Glomerular visceral epithelial cell (primary cell): ENCODE data around the gene CCDC117.
"Not testable (repeated sequence)": the region's sequence is repeated elsewhere in the genome, so short reads cannot be mapped to it uniquely, and the experiment has no call there.

Experiments used
- DNase-seq: peaks from one replicate; pipeline ENCODE4 v3.0.0-alpha.2; 2016; ENCODE audit errors: extremely low spot score

The CCDC117 gene, protein sequence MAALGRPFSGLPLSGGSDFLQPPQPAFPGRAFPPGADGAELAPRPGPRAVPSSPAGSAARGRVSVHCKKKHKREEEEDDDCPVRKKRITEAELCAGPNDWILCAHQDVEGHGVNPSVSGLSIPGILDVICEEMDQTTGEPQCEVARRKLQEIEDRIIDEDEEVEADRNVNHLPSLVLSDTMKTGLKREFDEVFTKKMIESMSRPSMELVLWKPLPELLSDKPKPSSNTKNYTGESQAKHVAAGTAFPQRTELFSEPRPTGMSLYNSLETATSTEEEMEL

DNA sequence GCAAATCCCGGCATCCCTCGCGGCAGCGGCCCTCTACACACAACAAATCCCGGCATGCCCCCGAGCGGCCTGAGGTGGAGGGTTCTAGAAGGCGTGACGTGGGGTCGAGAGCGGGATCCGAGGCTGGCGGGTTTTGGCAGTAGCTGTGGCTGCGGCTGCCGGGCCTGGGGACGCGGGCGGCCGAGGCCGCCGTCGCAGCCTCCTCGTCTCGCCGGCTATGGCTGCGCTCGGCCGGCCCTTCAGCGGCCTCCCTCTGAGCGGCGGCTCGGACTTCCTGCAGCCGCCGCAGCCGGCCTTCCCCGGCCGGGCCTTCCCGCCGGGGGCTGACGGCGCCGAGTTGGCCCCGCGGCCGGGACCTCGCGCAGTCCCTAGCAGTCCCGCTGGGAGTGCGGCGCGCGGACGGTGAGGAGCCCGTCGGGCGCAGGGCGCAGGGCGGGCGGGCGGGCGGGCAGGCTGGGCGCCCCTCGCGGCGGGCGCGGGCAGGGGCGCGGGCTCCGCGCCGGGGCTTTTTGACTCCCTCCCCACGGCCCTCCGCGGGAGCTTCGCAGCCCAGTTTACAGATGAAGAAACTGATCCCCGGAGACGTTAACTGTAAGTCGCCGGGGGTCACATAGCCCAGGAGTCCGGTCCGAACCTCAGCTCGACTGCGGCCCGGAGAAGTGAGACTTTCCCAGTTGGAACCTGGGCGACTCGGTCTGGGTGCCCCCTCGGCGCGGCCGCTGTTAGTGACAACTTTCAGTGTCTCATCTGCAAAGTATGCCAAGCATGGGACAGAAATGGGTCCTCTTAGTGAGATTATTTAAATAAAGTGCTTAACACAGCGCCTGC, at the start of gene CCDC117:
Gene CCDC117, plus strand, starts transcription at position 63 of the 828 bp plus-strand sequence. Its CDS starts 155 bp downstream, at position 218.
- DNase-seq, result peak; percentile 92

DNA sequence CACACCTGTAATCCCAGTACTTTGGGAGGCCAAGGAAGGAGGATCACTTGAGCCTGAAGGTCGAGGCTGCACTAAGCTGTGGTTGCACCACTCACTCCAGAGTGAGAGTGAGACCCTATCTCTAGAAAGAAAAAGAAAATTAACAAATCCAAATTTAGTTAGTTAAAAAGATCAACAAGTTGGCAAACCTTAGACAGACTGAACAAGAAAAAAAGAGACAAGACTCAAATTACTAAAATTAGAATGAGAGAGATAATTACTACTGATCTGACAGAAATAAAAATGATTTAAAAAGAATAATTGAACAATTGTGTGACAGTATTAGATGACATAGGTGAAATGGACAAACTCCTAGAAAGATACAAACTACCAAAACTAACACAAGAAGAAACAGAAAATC, 44.5 kb upstream of the CCDC117 start:
- DNase-seq, result no peak

DNA sequence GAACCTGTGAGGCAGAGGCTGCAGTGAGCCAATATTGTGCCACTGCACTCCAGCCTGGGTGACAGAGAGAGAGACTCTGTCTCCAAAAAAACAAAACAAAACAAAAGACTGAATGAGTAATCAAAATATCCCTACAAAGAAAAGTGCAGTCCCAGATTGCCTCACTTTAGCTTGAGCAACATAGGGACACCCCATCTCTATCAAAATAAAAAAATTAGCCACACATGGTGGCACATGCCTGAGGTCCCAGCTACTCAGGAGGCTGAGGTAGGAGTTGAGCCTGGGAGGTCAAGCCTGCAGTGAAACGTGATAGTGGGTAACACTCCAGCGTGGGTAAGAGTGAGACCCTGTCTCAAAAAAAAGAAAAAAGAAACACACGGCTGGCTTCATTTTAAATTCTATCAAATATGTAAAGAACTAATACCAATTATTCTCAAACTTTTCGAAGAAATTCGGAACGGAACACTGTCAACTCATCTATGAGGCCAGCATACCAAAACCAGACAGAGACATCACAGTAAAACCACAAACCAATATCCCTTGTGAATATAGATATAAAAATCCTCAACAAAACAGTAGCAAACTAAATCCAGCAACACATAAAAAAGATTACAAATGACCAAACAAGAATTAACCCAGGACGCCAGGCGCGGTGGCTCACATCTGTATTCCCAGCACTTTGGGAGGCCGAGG, 43.7 kb upstream of the CCDC117 start:
- DNase-seq, result no peak

DNA sequence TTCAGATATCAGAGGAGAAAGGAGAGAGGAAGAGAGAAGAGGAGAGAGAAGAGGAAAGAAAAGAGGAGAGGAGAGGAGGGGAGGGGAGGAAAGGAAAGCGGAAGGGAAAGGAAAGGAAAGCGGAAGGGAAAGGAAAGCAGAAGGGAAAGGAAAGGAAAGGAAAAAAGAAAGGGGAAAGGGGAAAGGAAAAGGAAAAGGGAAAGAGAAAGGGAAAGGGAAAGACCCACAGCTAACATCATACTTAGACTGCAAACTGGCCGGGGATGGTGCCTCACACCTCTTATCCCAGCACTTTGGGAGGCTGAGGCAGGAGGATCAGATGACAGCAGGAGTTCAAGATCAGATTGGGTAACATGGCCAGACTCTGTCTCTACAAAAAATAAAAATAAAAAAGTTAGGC, 42.3 kb upstream of the CCDC117 start:
- no peak for DNase-seq

DNA sequence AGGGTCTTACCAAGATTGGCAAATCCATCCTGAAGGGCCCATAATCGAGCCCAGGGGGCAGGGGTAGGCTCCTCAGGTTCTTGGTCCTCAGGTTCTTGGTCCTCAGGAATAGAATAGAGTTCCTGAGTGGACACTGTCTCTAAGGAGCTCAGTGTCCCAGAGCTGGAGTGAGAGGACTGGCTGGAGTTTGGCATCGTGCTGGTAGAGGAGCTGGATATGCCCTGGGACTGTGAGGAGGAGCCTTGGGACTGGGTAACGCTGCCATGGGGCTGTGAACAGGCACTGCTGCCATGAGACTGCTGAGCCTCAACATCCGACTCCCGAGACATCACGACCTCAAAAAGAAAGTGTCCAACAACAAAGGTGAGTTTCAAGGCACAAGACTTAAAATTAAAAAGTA, 38.1 kb upstream of the CCDC117 start:
- DNase-seq, result no peak

DNA sequence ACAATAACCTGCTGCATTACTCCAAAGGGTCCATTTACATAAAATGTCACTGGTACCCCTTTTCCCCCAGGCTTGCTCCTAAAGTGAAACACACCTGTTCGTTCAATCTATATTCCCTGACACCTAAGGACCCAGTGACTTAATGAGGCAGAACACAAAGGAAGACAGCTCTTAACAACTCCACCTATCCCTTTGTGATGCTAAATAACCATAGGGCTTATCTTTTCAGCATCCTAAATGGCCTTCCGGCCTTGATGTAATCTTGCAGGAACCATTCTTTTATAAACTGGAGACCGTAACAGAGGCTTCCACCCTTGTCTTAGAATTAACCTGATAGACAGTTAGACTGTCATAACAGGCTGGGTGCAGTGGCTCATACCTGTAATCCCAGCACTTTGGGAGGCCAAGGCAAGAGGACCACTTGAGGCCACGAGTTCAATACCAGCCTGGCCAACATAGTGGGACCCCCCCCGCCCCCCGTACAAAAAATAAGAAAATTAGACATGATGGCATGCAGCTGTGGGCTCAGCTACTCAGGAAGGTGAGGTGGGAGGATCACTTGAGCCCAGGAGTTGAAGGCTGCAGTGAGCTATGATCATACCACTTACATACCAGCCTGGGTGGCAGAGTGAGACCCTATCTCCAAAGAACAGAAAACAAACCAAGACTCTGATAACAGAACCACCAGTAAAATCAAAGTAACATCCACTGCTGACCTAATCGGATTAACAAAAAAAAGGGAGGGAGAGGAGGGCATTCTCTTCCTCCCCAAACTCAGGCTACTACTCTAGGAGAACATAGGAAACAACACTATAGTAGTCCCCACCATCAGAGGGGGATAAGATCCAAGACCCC, 36.0 kb upstream of the CCDC117 start:
- DNase-seq, result no peak

DNA sequence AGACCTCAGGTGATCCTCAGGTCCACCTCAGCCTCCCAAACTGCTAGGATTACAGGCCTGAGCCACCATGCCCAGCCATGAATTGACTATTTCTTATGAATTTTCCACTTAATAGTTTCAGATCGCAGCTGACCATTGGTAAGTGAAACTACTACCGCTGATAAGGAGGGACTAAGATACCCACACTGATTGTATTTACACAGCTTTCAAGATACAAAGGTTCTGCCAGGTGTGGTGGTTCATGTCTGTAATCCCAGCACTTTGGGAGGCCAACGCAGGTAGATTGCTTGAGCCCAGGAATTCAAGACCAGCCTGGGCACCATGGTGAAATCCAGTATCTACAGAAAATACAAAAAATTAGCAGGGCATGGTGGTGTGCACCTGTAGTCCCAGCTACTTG, 34.8 kb upstream of the CCDC117 start:
- no peak for DNase-seq

DNA sequence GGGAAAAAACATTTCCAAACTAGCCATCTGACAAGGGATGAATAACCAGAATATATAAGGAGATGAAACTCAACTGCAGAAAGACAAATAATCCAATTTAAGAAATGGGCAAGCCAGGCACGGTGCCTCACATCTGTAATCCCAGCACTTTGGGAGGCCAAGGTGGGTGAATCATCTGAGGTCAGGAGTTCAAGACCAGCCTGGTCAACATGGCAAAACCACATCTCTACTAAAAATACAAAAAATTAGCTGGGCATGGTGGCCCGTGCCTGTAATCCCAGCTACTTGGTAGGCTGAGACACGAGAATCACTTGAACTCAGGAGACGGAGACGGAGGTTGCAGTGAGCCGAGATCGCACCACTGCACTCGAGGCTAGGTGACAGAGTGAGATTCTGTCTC, 33.6 kb upstream of the CCDC117 start:
- not testable (repeated sequence) for DNase-seq

DNA sequence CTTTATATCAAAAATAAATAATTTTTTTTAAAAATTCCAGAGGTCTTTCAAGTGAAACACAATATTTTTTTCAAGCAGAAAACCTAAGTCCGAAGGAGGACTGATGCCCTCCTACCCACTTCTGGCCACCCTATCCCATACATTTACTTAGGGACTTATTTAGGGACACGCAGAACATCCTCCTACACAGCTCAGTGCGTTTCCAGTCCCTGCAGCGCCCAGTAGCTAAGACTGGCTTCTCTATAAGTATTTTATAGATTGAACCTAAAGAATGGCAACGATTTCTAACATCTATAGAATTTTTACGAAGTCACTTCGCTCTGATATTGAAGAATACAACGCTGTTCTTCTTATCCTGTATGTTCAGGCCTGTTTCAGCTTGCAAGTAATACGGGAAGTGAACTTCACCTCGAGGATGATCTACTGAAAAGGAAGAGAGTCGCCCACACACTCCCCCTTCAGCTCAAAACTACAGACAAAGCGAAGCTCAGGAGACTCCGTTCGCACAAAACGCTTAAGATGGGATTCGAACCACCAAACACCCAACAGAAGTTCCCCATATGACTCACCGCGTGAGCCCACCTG, 31.2 kb upstream of the CCDC117 start:
- DNase-seq, result no peak

DNA sequence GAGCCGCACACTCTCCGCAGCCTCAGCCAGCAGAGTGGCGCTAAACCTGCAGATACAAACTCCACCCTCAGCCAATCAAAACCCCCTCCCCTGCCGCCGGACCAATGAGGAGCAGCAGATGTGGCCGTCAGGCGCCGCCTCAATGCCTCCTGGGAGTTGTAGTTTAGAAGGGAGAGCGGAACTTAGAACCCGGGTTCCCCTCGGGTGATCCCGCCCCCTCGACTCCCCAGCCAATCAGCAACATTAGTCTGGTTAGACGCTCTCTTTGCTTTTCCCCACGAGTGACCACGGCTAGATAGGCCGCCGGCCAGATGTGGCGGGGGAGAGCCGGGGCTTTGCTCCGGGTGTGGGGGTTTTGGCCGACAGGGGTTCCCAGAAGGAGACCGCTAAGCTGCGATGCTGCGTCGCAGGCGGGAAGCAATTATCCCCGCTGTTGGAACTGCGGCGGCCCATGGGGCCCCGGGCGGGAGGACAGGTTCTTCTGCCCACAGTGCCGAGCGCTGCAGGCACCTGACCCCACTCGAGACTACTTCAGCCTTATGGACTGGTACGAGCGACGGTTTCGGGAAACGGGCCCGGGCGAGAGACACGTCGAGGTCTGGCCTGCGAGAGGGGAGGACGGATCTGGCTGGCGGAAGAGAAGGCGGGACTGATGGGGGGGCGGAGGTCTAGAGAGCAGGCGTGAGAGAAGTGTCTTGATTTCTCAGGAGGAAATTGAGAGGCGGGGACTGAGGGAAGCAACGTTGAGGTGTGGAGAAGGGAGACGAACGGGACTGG, 30.5 kb upstream of the CCDC117 start, which contains the start of the genes CHEK2 and HSCB:
Gene CHEK2, minus strand, starts transcription at position 36 of the 777 bp plus-strand sequence. CDS start 7,099 bp downstream, outside the sequence.
Gene HSCB, plus strand, starts transcription at position 255 of the 777 bp plus-strand sequence. Its CDS starts 57 bp downstream, at position 312.
- peak; percentile 98 for DNase-seq

DNA sequence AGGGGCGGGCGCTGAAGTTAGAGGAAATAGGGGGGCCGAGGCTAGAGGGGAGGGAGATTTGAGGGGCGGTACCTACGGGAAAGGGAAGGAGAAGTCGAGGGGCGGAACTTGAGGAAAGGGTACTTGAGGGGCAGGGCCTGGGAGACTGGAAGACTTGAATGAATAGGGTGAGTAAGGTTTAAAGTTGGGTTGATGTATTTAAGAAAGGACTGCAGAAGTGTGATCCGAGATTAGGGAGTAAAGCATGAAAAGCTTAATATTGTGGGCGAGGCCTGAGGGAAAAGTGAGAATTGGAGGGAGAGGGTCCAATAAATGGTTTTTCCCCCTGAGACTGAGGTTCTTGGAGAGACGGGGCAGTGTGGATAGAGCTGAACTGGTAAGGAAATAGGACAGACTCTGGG, 29.9 kb upstream of the CCDC117 start:
- DNase-seq, result no peak

DNA sequence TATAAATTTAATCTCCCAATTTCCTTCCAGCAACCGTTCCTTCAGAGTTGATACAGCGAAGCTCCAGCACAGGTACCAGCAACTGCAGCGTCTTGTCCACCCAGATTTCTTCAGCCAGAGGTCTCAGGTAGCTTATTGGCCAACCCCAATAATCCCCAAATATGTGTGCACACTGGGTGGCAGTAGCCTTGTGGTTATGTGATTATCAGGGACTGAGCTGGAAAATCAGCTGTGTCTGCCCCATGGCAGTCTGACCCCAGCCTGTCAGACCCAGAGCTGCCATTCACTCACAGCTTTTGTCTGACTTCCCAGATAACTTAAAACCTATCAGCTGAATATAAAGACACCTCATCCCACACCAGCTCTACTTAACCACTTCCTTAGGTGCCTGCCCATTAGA, 28.6 kb upstream of the CCDC117 start:
- no peak for DNase-seq

DNA sequence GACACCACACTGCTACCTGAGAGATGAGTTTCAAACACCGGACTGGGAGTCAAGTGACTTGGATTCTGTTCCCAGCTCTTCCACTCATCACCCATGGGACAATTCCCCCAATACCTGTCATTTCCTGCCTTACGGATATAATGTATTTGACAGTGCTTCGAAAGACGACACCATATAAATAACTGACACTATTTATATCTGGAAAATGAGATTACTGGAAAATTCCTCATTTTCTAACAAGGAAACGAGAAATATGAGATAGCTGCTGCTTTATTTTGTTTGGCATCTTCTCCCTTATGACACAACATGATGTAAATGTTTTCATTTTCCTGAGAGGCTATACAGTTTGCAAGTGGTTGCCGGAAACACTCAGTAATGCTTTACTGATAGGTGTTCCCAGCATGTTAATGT, 22.0 kb upstream of the CCDC117 start:
- peak; percentile 24 for DNase-seq

DNA sequence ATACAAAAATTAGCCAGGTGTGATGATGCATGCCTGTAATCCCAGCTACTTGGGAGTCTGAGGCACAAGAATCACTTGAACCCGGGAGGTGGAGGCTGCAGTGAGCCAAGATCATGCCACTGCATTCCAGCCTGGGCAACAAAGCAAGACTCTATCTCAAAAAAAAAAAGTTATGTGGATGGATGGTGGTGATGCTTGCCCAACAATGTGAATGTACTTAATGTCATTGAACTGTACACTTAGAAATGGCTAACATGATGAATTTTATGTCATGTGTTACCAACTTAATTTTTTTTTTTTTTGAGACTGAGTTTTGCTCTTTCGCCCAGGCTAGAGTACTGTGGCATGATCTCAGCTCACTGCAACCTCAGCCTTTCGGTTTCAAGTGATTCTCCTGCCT, 18.0 kb upstream of the CCDC117 start:
- DNase-seq, result not testable (repeated sequence)

DNA sequence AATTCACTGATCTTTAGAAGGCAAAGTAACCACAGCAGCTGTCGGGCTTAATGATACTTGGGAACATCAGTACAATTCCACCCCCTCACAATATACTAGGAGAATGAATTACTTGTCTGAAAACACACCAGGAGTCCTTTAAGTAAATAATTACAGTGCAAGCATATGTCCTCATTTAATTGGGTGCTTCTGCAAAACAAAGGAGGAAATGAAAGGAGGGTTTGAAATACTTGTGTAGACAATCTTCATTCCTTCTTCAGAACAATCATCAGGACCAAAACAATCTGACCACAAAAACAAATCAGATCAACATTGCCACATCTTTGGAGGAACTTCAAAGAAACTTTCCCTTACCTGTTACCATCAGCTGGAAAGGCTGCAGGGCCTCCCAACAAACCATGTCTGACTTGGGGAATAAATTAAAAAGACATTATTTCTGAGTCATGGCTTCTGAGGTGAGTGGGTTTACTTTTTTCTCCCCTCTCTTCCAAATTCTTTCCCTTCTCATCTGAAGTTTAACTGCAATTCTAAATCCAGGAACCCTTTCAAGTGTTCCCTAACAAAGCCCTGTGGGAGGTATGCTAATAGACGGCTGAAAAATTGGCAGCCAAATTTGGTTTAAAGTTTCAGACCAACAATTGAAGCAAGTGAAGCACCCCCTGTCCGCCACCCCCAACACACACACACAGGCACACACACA, 12.5 kb upstream of the CCDC117 start:
- DNase-seq, result no peak

DNA sequence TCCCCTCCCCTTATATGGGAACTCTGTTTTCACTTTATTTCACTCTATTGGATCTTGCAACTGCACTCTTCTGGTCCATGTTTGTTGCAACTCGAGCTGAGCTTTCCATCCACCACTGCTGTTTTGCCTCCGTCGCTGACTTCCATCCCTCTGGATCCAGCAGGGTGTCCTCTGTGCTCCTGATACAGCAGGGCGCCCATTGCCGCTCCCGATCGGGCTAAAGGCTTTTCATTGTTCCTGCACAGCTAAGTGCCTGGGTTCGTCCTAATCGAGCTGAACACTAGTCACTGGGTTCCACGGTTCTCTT, 11.1 kb upstream of the CCDC117 start:
- no peak for DNase-seq

DNA sequence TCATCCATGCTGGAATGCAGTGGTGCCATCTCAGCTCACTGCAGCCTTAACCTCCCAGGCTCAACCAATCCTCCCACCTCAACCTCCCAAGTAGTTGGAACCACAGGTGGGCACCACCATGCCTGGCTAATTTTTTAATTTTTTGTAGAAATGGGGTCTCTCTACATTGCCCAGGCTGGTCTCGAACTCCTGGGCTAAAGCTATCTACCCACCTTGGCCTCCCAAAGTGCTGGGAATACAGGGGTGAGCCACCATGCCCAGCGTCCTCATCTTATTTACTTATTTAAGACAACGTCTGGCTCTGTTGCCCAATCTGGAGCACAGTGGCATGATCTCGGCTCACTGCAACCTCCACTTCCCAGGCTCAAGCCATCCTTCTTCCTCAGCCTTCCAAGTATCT, 10.5 kb upstream of the CCDC117 start:
- DNase-seq, result not testable (repeated sequence)

DNA sequence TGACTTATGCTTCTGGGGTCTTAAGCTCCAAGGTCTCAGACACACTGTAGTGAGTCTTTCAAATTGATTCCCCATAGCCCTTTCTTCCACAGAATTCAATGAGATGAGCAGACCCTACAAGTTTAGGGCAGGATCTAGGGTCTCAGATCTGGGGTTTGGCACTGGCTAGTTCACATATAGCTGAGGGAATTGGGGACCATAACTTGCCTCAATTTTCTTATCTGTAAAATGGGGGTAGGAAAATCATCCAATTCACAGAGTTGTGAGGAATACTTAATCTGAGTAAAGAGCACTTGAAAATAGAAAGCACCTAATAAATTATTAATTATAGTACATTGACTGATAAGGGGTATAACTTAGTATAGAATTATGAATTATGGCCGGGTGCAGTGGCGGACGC, 5.9 kb upstream of the CCDC117 start:
- DNase-seq, result no peak

DNA sequence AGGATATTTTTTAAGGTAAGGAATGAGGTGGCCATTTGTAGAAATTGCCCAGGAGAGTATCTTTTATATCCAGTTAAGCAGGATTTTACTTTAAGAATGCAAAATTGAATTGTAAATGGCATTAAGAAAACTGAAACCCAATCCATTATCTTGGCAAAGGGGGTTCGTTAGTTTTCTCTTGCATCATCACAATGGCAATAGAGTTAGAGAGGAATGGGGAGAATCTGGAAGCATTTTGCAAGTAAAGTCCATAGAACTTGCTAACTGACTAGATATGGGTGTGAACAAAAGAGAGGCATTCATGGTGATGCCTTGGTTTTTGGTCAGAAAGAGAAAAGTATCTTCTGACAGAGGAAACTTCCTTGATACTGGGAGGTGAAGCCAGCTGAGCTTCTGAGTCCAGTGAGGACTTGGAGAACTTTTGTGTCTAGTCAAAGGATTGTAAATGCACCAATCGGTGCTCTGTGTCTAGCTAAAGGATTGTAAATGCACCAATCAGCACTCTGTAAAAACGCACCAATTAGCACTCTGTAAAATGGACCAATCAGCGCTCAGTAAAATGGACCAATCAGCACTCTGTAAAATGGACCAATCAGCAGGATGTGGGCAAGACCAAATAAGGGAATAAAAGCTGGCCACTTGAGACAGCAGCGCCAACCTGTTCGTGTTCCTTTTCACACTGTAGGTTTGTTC, 3.6 kb upstream of the CCDC117 start:
- DNase-seq, result no peak
